Measurements from ENCODE around the gene FMN1.

GRCh38 chr15:33125894-33126537 lies 68.5 kb downstream of the FMN1 start:
- TF ChIP-seq CTCF (IDR thresholded peaks at IDR 0.05) (no peak), POLR2A (IDR thresholded peaks at IDR 0.05) (no peak)

All from esophagus squamous epithelium (tissue), 4 donors.